H1 (cell line): ENCODE results near the gene GPR161. TPM values are rescaled to one million over a fixed set of nuclear protein-coding genes. Genes with fewer than 3 reads are reported as not detected.

Experiments used
- CTCF ChIA-PET: fragments of 300-600 bp; sonication (Branson Sonifier 250); formaldehyde crosslinking; loops from one replicate; lab custom pipeline; 2021; ENCODE audit not compliant: partially characterized antibody; lab: Charles Lee
- POLR2A ChIA-PET: fragments of 300-600 bp; sonication (Branson Sonifier 250); formaldehyde crosslinking; loops from one replicate; lab custom pipeline; 2021; ENCODE audit warnings: inconsistent platforms; ENCODE audit not compliant: partially characterized antibody; lab: Charles Lee
- DNase-seq, 2 experiments: peaks; one replicate each; pipeline versions ENCODE4 v3.0.0 to v3.0.0-alpha.2; 2010 to 2022; ENCODE audit warnings: low spot score in 2 of 2, low read depth in 1 of 2, mixed read lengths in 1 of 2
- FAIRE-seq: peaks from 2 replicates; lab custom pipeline; 2011; peaks lifted over from hg19 to GRCh38; lab: Jason Lieb, UNC
- H2AFZ ChIP-seq: 2 replicates; pipeline ENCODE4 v1.8.1; 2012; ENCODE audit warnings: low read length, inconsistent platforms
- H2AK5ac ChIP-seq: 2 replicates; pipeline ENCODE4 v1.6.1; 2013; ENCODE audit warnings: low read depth, low read length
- H2BK120ac ChIP-seq: replicated peaks from 2 replicates; pipeline ENCODE3; 2013; ENCODE audit warnings: low read depth, low read length, inconsistent platforms
- H2BK12ac ChIP-seq: 2 replicates; pipeline ENCODE4 v1.6.1; 2013; ENCODE audit warnings: low read depth, low read length
- H2BK15ac ChIP-seq: 2 replicates; pipeline ENCODE4 v1.6.1; 2013; ENCODE audit warnings: low read length
- H2BK20ac ChIP-seq: 2 replicates; pipeline ENCODE4 v1.6.1; 2013; ENCODE audit warnings: low read length
- H2BK5ac ChIP-seq: 2 replicates; pipeline ENCODE4 v1.6.1; 2013; ENCODE audit warnings: low read depth, low read length
- H3K14ac ChIP-seq: 2 replicates; pipeline ENCODE4 v1.6.1; 2013; ENCODE audit warnings: inconsistent platforms; ENCODE audit not compliant: insufficient read length
- H3K18ac ChIP-seq: 2 replicates; pipeline ENCODE4 v1.6.1; 2013; ENCODE audit warnings: low read length; ENCODE audit errors: extremely low read depth
- H3K23ac ChIP-seq: 2 replicates; pipeline ENCODE4 v1.6.1; 2013; ENCODE audit warnings: inconsistent platforms; ENCODE audit not compliant: insufficient read length
- H3K23me2 ChIP-seq: 2 replicates; pipeline ENCODE4 v1.6.1; 2013; ENCODE audit warnings: low read depth, low read length
- H3K27ac ChIP-seq: 2 replicates; pipeline ENCODE4 v1.6.1; 2011; ENCODE audit warnings: low read depth, low read length, inconsistent platforms
- H3K27me3 ChIP-seq, 4 experiments: replicated peaks in 1 of 4; 1 replicate in 1 of 4; 2 replicates in 3 of 4; pipeline versions ENCODE4 v1.6.1 to v1.8.1; 2011 to 2013; ENCODE audit warnings: low read length in 3 of 4, mild to moderate bottlenecking in 3 of 4, inconsistent platforms in 2 of 4, mixed read lengths in 2 of 4, moderate library complexity in 1 of 4; ENCODE audit not compliant: control insufficient read depth in 3 of 4, insufficient read depth in 3 of 4; ENCODE audit errors: extremely low read depth in 1 of 4
- H3K36me3 ChIP-seq, 4 experiments: 2 replicates each; pipeline versions ENCODE4 v1.6.1 to v1.8.1; 2011 to 2013; ENCODE audit warnings: mild to moderate bottlenecking in 4 of 4, low read length in 3 of 4, moderate library complexity in 2 of 4, control low read depth in 1 of 4, inconsistent platforms in 1 of 4; ENCODE audit not compliant: insufficient read depth in 4 of 4, control insufficient read depth in 2 of 4
- H3K4ac ChIP-seq: replicated peaks from 2 replicates; pipeline ENCODE3; 2013; ENCODE audit warnings: low read length, low read depth, mixed read lengths, inconsistent platforms; ENCODE audit not compliant: insufficient read length
- H3K4me1 ChIP-seq, 4 experiments: replicated peaks in 1 of 4; 1 replicate in 1 of 4; 2 replicates in 3 of 4; pipeline versions ENCODE4 v1.6.1 to v1.8.1; 2011 to 2013; ENCODE audit warnings: low read length in 3 of 4, inconsistent platforms in 2 of 4, mixed read lengths in 1 of 4; ENCODE audit not compliant: insufficient read depth in 4 of 4, control insufficient read depth in 3 of 4
- H3K4me2 ChIP-seq, 2 experiments: 2 replicates each; pipeline versions ENCODE4 v1.6.1 to v1.8.1; 2011 to 2013; ENCODE audit warnings: low read depth in 2 of 2, low read length in 2 of 2, control low read depth in 1 of 2, inconsistent platforms in 1 of 2, mild to moderate bottlenecking in 1 of 2; ENCODE audit not compliant: insufficient read depth in 1 of 2
- H3K4me3 ChIP-seq, 4 experiments: fragments of 200-600, 300-600 bp in 1 of 4; sonication (generic), shearing (Covaris generic), sonication (Bioruptor Twin) in 1 of 4; 2 replicates each; pipeline versions ENCODE4 v1.5.1 to v1.8.1; 2011 to 2016; ENCODE audit warnings: low read length in 4 of 4, low read depth in 3 of 4, control low read depth in 2 of 4, inconsistent platforms in 2 of 4, mild to moderate bottlenecking in 2 of 4, mixed read lengths in 1 of 4, moderate library complexity in 1 of 4; ENCODE audit not compliant: insufficient read depth in 2 of 4; ENCODE audit errors: extremely low read depth in 1 of 4
- H3K56ac ChIP-seq: replicated peaks from 2 replicates; pipeline ENCODE3; 2013; ENCODE audit warnings: low read depth, mild to moderate bottlenecking, mixed read lengths, low read length, inconsistent platforms; ENCODE audit not compliant: insufficient read length
- H3K79me1 ChIP-seq: 2 replicates; pipeline ENCODE4 v1.6.1; 2013; ENCODE audit warnings: low read depth, low read length, control low read depth
- H3K79me2 ChIP-seq, 2 experiments: 2 replicates each; pipeline versions ENCODE4 v1.6.1 to v1.8.1; 2012 to 2013; ENCODE audit warnings: low read length in 2 of 2, mild to moderate bottlenecking in 2 of 2, inconsistent platforms in 1 of 2; ENCODE audit not compliant: insufficient read depth in 2 of 2, control insufficient read depth in 1 of 2
- H3K9ac ChIP-seq, 4 experiments: replicated peaks in 1 of 4; 1 replicate in 1 of 4; 2 replicates in 3 of 4; pipeline versions ENCODE4 v1.6.1 to v1.8.1; 2011 to 2013; ENCODE audit warnings: low read depth in 3 of 4, low read length in 3 of 4, control low read depth in 2 of 4, mild to moderate bottlenecking in 2 of 4, moderate library complexity in 2 of 4, inconsistent platforms in 1 of 4; ENCODE audit errors: extremely low read depth in 1 of 4
- H3K9me3 ChIP-seq, 2 experiments: 2 replicates each; pipeline versions ENCODE4 v1.6.1 to v1.8.1; 2012 to 2013; ENCODE audit warnings: mild to moderate bottlenecking in 2 of 2, moderate library complexity in 2 of 2, control low read depth in 1 of 2, inconsistent platforms in 1 of 2, low read depth in 1 of 2, low read length in 1 of 2, mixed read lengths in 1 of 2; ENCODE audit not compliant: insufficient read depth in 2 of 2
- H4K20me1 ChIP-seq, 2 experiments: replicated peaks in 1 of 2; 2 replicates each; pipeline versions ENCODE3 to v1.8.1; 2011 to 2013; ENCODE audit warnings: inconsistent platforms in 2 of 2, low read length in 2 of 2, mild to moderate bottlenecking in 1 of 2; ENCODE audit not compliant: insufficient read depth in 2 of 2, control insufficient read depth in 1 of 2
- H4K5ac ChIP-seq: 2 replicates; pipeline ENCODE4 v1.6.1; 2013; ENCODE audit warnings: low read length, low read depth, mixed read lengths, inconsistent platforms; ENCODE audit not compliant: insufficient read length
- H4K8ac ChIP-seq: 2 replicates; pipeline ENCODE4 v1.8.0; 2013; ENCODE audit warnings: mild to moderate bottlenecking, moderate library complexity, low read length, inconsistent platforms; ENCODE audit not compliant: insufficient read depth; ENCODE audit errors: extremely low read depth
- H4K91ac ChIP-seq: replicated peaks from 2 replicates; pipeline ENCODE3; 2013; ENCODE audit warnings: low read length, mixed read lengths, inconsistent platforms; ENCODE audit not compliant: insufficient read length
- BCL11A ChIP-seq, 2 experiments: IDR thresholded peaks; one replicate each; pipeline ENCODE4 v1.6.1; 2011; ENCODE audit warnings: low read depth in 2 of 2, low read length in 2 of 2, mild to moderate bottlenecking in 2 of 2
- CHD1 ChIP-seq: IDR thresholded peaks from 2 replicates; pipeline ENCODE4 v1.6.1; 2012; ENCODE audit warnings: low read depth, low read length, improper control_type of control experiment
- EZH2 ChIP-seq: fragments of 200-600 bp; sonication (generic); IDR thresholded peaks from 2 replicates; pipeline ENCODE4 v1.7.1; 2012; ENCODE audit warnings: low read depth, mild to moderate bottlenecking, moderate library complexity, low read length, inconsistent platforms; ENCODE audit not compliant: severe bottlenecking
- GABPA ChIP-seq: IDR thresholded peaks from 2 replicates; pipeline ENCODE4 v1.6.1; 2011; ENCODE audit warnings: mild to moderate bottlenecking, low read length, moderate library complexity, borderline replicate concordance; ENCODE audit not compliant: insufficient read depth
- JUND ChIP-seq: IDR thresholded peaks from 2 replicates; pipeline ENCODE4 v1.6.1; 2011; ENCODE audit warnings: mild to moderate bottlenecking, improper control_type of control experiment, low read length
- RBBP5 ChIP-seq: IDR thresholded peaks from 2 replicates; pipeline ENCODE4 v1.7.1; 2012; ENCODE audit warnings: low read depth, mild to moderate bottlenecking, inconsistent platforms, low read length, moderate library complexity, borderline replicate concordance
- SAP30 ChIP-seq: fragments of 300-600 bp; sonication (generic); IDR thresholded peaks from 2 replicates; pipeline ENCODE4 v1.7.1; 2012; ENCODE audit warnings: low read length, moderate library complexity, mild to moderate bottlenecking, inconsistent platforms; ENCODE audit not compliant: insufficient read depth, insufficient replicate concordance
- SIX5 ChIP-seq: IDR thresholded peaks from 2 replicates; pipeline ENCODE4 v1.6.1; 2011; ENCODE audit warnings: mild to moderate bottlenecking, low read depth, low read length
- SP4 ChIP-seq: IDR thresholded peaks from 2 replicates; pipeline ENCODE4 v1.6.1; 2012; ENCODE audit warnings: low read length, inconsistent platforms
- SRF ChIP-seq: IDR thresholded peaks from 2 replicates; pipeline ENCODE4 v1.6.1; 2011; ENCODE audit warnings: mild to moderate bottlenecking, low read depth, low read length, moderate library complexity
- TAF7 ChIP-seq: optimal IDR thresholded peaks from 2 replicates; pipeline ENCODE3; 2011; ENCODE audit warnings: low read depth, mild to moderate bottlenecking, inconsistent platforms, low read length, moderate library complexity, borderline replicate concordance
- TEAD4 ChIP-seq: IDR thresholded peaks from 2 replicates; pipeline ENCODE4 v1.6.1; 2012; ENCODE audit warnings: low read depth, low read length, inconsistent platforms, mixed read lengths
- WGBS, 2 experiments: shearing (Covaris generic) in 1 of 2; methylation state at CpG; one replicate each; pipeline versions ENCODE4 v1.1.6 to v1.1.7; 2013 to 2015; ENCODE audit warnings: low lambda C conversion rate in 2 of 2, mixed read lengths in 2 of 2, inconsistent platforms in 1 of 2, low coverage in 1 of 2, missing lambda C conversion rate in 1 of 2; ENCODE audit not compliant: insufficient replicate concordance in 2 of 2, insufficient coverage in 1 of 2, insufficient read length in 1 of 2; ENCODE audit errors: extremely low coverage in 1 of 2, missing lambda C conversion rate in 1 of 2; 5-methylcytosine and 5-hydroxymethylcytosine counted together
- polyA plus RNA-seq, 7 experiments: library from polyadenylated mRNA; depleted of rRNA in 3 of 7; stranded (reverse) in 5 of 7; unstranded in 2 of 7; fragments of >200 nt in 5 of 7; fragments of 200-250 nt in 2 of 7; gene quantifications; 1 replicate in 5 of 7; 2 replicates in 1 of 7; 4 replicates in 1 of 7; pipeline versions ENCODE4 v1.2.1 to v1.2.3, GENCODE V29; 2011 to 2013; ENCODE audit warnings: missing spikeins in 2 of 7, mixed read lengths in 2 of 7
- total RNA-seq: library from RNA; stranded (reverse); fragmentation: NEBNext Ultra II Directional; extraction: Animal tissue kit (Norgen Biotek cat#: 25700); gene quantifications from 2 replicates; pipeline ENCODE4 v1.2.1, GENCODE V29; 2021

GPR161 gene
- total and polyA plus RNA-seq, 2 of the 8 experiments (the other 6 are each of a cell fraction or from before 2014, with no cell fraction given) = 13.7 to 16.8 TPM

- H3K4ac ChIP-seq = no peak overlapping the region
- ChIA-PET CTCF (interaction anchor here (0.8 to 3.2 kb wide), 5 partner anchors 10 to 51 kb away, joined by 3 to 14 read pairs (median 6); no protein-coding TSS in a partner anchor), POLR2A (interaction anchor here (0.9 to 1.4 kb wide), 3 partner anchors 11 to 197 kb away, joined by 3 to 4 read pairs (median 3); no protein-coding TSS in a partner anchor)
- H3K14ac ChIP-seq = no peak overlapping the region
- FAIRE-seq = no peak
- H3K9me3 ChIP-seq = no peaks in the 10 kb centered on the region; a peak in 1 of 4 replicates
- no peak overlapping the region for H3K56ac ChIP-seq
- no peak overlapping the region for H3K18ac ChIP-seq
- no peak overlapping the region for H2BK12ac ChIP-seq
- no peak overlapping the region for H3K4me3 ChIP-seq
- H4K91ac ChIP-seq = no peak overlapping the region
- no peak overlapping the region for H2BK20ac ChIP-seq
- H3K23ac ChIP-seq = no peak overlapping the region
- H3K79me2 ChIP-seq = peaks cover 0 to 4% of the 10 kb centered on the region in 2 experiments; a peak in 1 of 4 replicates
- H3K27me3 ChIP-seq = peaks cover 0 to 14% (median 10%) of the 10 kb centered on the region in 4 experiments; a peak in 5 of 7 replicates
- 85% methylated on average over 7 of the region's 7 CpGs; no CpG with 5 or more reads in 1 of the 2 experiments for WGBS, 2 experiments
- DNase-seq = no peak
- H4K5ac ChIP-seq = no peak overlapping the region
- no peak overlapping the region for H2BK15ac ChIP-seq
- no peak overlapping the region for H3K27ac ChIP-seq
- no peak overlapping the region for H2BK5ac ChIP-seq
- H2BK120ac ChIP-seq = no peak overlapping the region
- H3K23me2 ChIP-seq = peaks cover 15% of the 10 kb centered on the region
- H3K36me3 ChIP-seq = no peaks in the 10 kb centered on the region; a peak in 1 of 8 replicates
- no peak overlapping the region for H3K9ac ChIP-seq
- no peak for TF ChIP-seq RBBP5
- no peak for TF ChIP-seq SRF
- no peak for TF ChIP-seq TEAD4
- TF ChIP-seq EZH2 = no peak
- TF ChIP-seq BCL11A (IDR thresholded peaks at IDR 0.05; ENCODE audit: low read depth in 2 of 2, low read length in 2 of 2) = no peak
- no peak for TF ChIP-seq SAP30
- TF ChIP-seq TAF7 = no peak
- TF ChIP-seq SP4 = no peak
- no peak for TF ChIP-seq JUND
- no peak for TF ChIP-seq SIX5
- TF ChIP-seq GABPA = no peak
- TF ChIP-seq CHD1 = no peak
- TF ChIP-seq, all 59 proteins: peak for 0
- Histone ChIP-seq H2AK5ac (no peak overlapping the region), H2AFZ (no peak overlapping the region), H3K79me1 (no peaks in the 10 kb centered on the region), H3K4me2 (peak overlapping the region in 1 of 2 experiments; percentile 93; a peak in 1 of 4 replicates), H4K20me1 (peaks cover 0 to 8% of the 10 kb centered on the region in 2 experiments), H3K4me1 (peaks cover 3 to 10% (median 6%) of the 10 kb centered on the region in 4 experiments; a peak in 5 of 7 replicates), H4K8ac (no peak overlapping the region; the same call in 1 of the 2 replicates)
Measured at GRCh38 chr1:168134642-168135041, 2.1 kb downstream of the GPR161 start.
